Cardiac muscle cell (in vitro differentiated cells and primary cell): ENCODE measurements around the gene SETBP1. TPM values are rescaled to one million over a fixed set of nuclear protein-coding genes. Genes with fewer than 3 reads are reported as not detected.

Experiments
- DNase-seq, 2 donors: peaks; one replicate each; pipeline versions ENCODE4 v3.0.0 to v3.0.0-alpha.2; 2010 to 2017; ENCODE audit warnings: low read depth in 1 of 2, low spot score in 1 of 2
- H3K27ac ChIP-seq: fragments of 200-600 bp; sonication (generic); 2 replicates; pipeline ENCODE4 v1.5.1; 2016
- H3K27me3 ChIP-seq: fragments of 200-600 bp; sonication (generic); 2 replicates; pipeline ENCODE4 v1.6.0; 2016; ENCODE audit warnings: control low read depth
- H3K36me3 ChIP-seq: fragments of 200-600 bp; sonication (generic); 2 replicates; pipeline ENCODE4 v1.5.1; 2016; ENCODE audit warnings: control low read depth
- H3K4me1 ChIP-seq: fragments of 200-600 bp; sonication (generic); 2 replicates; pipeline ENCODE4 v1.8.1; 2017; ENCODE audit warnings: low read depth, mild to moderate bottlenecking, mixed run types
- H3K4me3 ChIP-seq: fragments of 200-600 bp; sonication (generic); 2 replicates; pipeline ENCODE4 v1.5.1; 2016; ENCODE audit warnings: mild to moderate bottlenecking
- H3K9me3 ChIP-seq: fragments of 200-600 bp; sonication (generic); 2 replicates; pipeline ENCODE4 v1.5.1; 2017; ENCODE audit warnings: low read depth, mild to moderate bottlenecking, control low read depth
- polyA plus RNA-seq: library from polyadenylated mRNA; unstranded; fragments of >200 nt; fragmentation: Nextera tagmentation; extraction: Ambion mirVana; gene quantifications from 2 replicates; pipeline ENCODE4 v1.2.1, GENCODE V29; 2016
- total RNA-seq: library from RNA; depleted of rRNA; stranded (reverse); fragments of >200 nt; gene quantifications from 2 replicates; pipeline ENCODE4 v1.2.3, GENCODE V29; 2016
- TF ChIP-seq, protein P1 (sequence below): IDR thresholded peaks from 2 replicates; pipeline ENCODE4 v1.5.1; 2012; ENCODE audit warnings: low read depth, mild to moderate bottlenecking, low read length

SETBP1 gene
- total and polyA plus RNA-seq, 2 experiments from 2014 or later: 6.3 to 30.6 TPM

DNA sequence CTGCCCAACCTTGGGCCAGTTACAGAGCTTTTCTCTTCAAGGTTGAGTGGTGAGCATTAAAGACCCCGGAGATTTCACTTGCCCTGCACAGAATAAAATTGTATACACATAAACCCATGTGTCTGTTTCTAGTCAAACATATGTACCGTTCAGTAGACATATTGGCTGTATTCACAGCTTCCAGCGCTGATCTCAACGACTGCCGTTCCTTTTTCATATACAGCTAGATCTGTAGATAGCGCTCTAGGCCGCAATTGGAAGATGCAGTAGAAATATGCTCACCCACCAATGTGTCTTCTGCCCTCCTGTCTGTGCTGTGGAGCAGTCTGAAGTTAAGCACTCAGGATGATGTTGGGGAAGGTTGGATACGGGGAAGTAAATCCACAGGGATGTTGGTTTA, 317.7 kb downstream of the SETBP1 start:
- Histone ChIP-seq H3K36me3 (no peaks in the 10 kb centered on the region), H3K27me3 (no peaks in the 10 kb centered on the region), H3K4me1 (peaks cover 6% of the 10 kb centered on the region), H3K9me3 (no peaks in the 10 kb centered on the region), H3K27ac (no peak overlapping the region), H3K4me3 (no peak overlapping the region)
- TF ChIP-seq, protein P1, sequence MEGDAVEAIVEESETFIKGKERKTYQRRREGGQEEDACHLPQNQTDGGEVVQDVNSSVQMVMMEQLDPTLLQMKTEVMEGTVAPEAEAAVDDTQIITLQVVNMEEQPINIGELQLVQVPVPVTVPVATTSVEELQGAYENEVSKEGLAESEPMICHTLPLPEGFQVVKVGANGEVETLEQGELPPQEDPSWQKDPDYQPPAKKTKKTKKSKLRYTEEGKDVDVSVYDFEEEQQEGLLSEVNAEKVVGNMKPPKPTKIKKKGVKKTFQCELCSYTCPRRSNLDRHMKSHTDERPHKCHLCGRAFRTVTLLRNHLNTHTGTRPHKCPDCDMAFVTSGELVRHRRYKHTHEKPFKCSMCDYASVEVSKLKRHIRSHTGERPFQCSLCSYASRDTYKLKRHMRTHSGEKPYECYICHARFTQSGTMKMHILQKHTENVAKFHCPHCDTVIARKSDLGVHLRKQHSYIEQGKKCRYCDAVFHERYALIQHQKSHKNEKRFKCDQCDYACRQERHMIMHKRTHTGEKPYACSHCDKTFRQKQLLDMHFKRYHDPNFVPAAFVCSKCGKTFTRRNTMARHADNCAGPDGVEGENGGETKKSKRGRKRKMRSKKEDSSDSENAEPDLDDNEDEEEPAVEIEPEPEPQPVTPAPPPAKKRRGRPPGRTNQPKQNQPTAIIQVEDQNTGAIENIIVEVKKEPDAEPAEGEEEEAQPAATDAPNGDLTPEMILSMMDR: no peak
- no peak for DNase-seq

GRCh38 chr18:45004546-45005080, 323.9 kb downstream of the SETBP1 start:
- H3K36me3 ChIP-seq: no peaks in the 10 kb centered on the region
- TF ChIP-seq, protein P1: no peak
- no peak overlapping the region for H3K27ac ChIP-seq
- H3K9me3 ChIP-seq: no peaks in the 10 kb centered on the region
- peaks cover 6% of the 10 kb centered on the region for H3K4me1 ChIP-seq
- H3K4me3 ChIP-seq: no peak overlapping the region
- DNase-seq: no peak
- H3K27me3 ChIP-seq: no peaks in the 10 kb centered on the region

DNA sequence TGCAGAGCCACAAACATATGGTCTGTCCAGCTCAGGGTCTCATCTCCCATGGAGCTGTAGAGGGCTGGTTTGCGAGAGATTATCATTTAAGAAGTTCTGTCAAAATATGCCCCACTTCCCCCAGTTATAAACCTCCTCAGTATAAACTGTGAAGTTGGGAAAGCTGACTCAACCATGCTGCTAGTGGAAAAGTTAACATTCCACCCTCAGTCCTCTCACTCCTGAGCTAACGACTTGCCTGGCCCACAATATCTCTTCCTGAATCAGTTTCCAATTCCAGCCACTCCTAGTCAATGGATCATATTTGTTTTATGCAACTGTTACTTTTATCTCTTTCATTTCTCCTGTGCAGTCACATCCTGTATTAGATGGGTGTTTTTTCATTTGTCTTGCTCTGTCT, 326.2 kb downstream of the SETBP1 start:
- DNase-seq: no peak
- Histone ChIP-seq H3K4me1 (peaks cover 6% of the 10 kb centered on the region), H3K4me3 (no peak overlapping the region), H3K9me3 (no peaks in the 10 kb centered on the region), H3K36me3 (no peaks in the 10 kb centered on the region), H3K27ac (no peak overlapping the region), H3K27me3 (no peaks in the 10 kb centered on the region)
- TF ChIP-seq, protein P1: no peak

DNA sequence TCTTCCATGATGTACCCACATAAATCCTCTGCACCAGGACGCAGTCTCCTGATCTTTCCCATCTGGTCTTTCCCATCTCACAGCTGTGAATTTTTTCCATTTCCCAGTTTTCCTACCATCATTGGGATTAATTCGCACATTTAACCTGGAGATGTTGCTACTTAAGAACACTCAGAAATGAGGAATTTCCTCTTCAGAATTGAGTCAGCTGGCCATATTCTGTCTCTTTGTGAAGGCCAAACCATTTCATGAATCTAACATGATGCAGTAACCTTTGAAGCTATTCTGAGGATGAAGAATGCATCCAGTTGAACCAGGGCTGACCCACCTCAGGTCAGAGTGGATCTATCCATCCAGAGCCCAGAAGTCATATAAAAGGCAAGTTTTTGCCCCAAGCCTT, 326.8 kb downstream of the SETBP1 start:
- H3K27ac ChIP-seq: no peak overlapping the region
- no peak overlapping the region for H3K4me3 ChIP-seq
- TF ChIP-seq, protein P1: no peak
- H3K36me3 ChIP-seq: no peaks in the 10 kb centered on the region
- no peak for DNase-seq
- peaks cover 4% of the 10 kb centered on the region for H3K4me1 ChIP-seq
- no peaks in the 10 kb centered on the region for H3K27me3 ChIP-seq
- no peaks in the 10 kb centered on the region for H3K9me3 ChIP-seq

DNA sequence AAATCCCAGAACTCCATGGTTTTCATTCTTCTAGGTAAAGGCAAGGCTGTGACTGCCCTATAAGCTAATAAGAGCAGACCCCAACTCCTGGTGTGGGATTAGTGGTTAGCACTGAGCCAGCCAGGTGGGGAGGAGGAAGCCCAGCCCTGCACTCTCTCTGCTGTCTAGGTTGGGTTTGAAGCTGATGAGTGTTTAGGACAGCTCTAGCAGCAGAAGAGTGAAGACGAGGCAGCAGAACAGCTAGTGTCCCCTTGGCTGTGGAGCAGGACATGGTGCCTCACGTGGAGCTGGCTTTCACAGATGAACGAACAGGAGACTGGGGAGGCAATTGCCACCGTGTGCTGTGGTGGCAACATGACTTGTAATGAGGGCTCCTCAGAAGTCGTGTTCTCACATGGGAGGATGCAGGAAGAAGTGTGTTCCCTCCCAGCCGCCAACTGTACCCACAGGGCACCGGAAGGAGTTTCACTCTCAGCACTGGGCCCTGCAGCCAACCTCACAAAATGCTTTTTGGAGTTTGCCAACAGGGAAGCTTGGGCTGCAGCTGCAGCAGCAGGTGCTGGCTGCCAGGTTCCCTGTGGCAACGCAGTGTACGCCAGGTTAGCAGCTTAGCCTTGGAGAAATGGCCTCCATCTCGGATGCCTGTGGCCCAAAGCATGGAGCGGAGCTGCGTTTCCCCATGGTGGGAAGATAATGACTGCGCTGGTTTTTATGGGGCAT, 328.2 kb downstream of the SETBP1 start:
- Histone ChIP-seq H3K9me3 (no peaks in the 10 kb centered on the region), H3K36me3 (no peaks in the 10 kb centered on the region), H3K27me3 (no peaks in the 10 kb centered on the region), H3K4me1 (no peaks in the 10 kb centered on the region), H3K4me3 (no peak overlapping the region), H3K27ac (no peak overlapping the region)
- TF ChIP-seq, protein P1: no peak
- no peak for DNase-seq
